Transverse colon (tissue), 4 donors: Measurements from ENCODE around the gene PCED1B.

ENCODE experiments used
- POLR2AphosphoS5 ChIP-seq, 3 donors: sonication (generic); formaldehyde crosslinking; IDR thresholded peaks; one replicate each; pipeline ENCODE4 v1.6.1; 2016; ENCODE audit warnings: antibody characterized with exemption in 3 of 3
- TF ChIP-seq, protein P1 (sequence below), 5 experiments: fragments of 200-600 bp in 3 of 5; fragments of 450-650 bp in 2 of 5; sonication (generic) in 3 of 5; IDR thresholded peaks; 1 replicate in 2 of 5; 2 replicates in 3 of 5; pipeline ENCODE4 v1.5.1; 2016 to 2017; ENCODE audit warnings: antibody characterized with exemption in 5 of 5, inconsistent platforms in 3 of 5, mild to moderate bottlenecking in 2 of 5, moderate library complexity in 1 of 5

DNA sequence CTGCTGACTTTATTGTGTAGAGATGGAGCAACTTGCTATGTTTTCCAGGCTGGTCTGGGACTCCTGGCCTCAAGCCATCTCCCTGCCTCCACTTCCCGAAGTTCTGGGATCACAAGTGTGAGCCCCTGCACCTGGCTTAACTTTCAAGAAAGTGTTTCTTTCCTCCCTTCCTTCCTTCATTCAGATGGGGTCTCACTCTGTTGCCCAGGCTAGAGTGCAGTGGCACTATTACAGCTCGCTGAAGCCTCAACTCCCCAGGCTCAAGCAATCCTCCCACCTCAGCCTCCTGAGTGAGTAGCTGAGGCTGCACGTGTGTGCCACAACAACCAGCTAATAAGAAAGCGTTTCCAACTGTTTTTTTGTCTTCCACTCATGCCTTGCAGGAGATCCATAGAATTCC lies 186.0 kb downstream of the PCED1B start:
- no peak for TF ChIP-seq POLR2AphosphoS5 (IDR thresholded peaks at IDR 0.05)
- TF ChIP-seq, protein P1, sequence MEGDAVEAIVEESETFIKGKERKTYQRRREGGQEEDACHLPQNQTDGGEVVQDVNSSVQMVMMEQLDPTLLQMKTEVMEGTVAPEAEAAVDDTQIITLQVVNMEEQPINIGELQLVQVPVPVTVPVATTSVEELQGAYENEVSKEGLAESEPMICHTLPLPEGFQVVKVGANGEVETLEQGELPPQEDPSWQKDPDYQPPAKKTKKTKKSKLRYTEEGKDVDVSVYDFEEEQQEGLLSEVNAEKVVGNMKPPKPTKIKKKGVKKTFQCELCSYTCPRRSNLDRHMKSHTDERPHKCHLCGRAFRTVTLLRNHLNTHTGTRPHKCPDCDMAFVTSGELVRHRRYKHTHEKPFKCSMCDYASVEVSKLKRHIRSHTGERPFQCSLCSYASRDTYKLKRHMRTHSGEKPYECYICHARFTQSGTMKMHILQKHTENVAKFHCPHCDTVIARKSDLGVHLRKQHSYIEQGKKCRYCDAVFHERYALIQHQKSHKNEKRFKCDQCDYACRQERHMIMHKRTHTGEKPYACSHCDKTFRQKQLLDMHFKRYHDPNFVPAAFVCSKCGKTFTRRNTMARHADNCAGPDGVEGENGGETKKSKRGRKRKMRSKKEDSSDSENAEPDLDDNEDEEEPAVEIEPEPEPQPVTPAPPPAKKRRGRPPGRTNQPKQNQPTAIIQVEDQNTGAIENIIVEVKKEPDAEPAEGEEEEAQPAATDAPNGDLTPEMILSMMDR (IDR thresholded peaks at IDR 0.05) = no peak
